Hematopoietic multipotent progenitor cell treated with erythropoietin and hydrocortisone succinate and interleukin-3 and kit ligand, for 17 days (in vitro differentiated cells): Measurements from ENCODE around the gene ALDH16A1.
"Not testable (repeated sequence)": the region's sequence is repeated elsewhere in the genome, so short reads cannot be mapped to it uniquely, and the experiment has no call there.

Source experiments
- DNase-seq: peaks from one replicate; pipeline ENCODE4 v3.0.0-alpha.2; 2015; ENCODE audit warnings: low spot score

Gene ALDH16A1

GRCh38 chr19:49465371-49465770 lies 12.3 kb downstream of the ALDH16A1 start:
- no peak for DNase-seq

- no peak for DNase-seq
Measured at GRCh38 chr19:49468199-49468598, 15.2 kb downstream of the ALDH16A1 start.

- DNase-seq = peak; percentile 30
Measured at GRCh38 chr19:49468746-49469447, 15.9 kb downstream of the ALDH16A1 start.

GRCh38 chr19:49469828-49470614 lies 17.0 kb downstream of the ALDH16A1 start:
- peak; percentile 28 for DNase-seq

GRCh38 chr19:49470615-49470978 lies 17.6 kb downstream of the ALDH16A1 start:
- DNase-seq = no peak

GRCh38 chr19:49472936-49473335 lies 19.9 kb downstream of the ALDH16A1 start:
- no peak for DNase-seq

- DNase-seq = not testable (repeated sequence)
Measured at GRCh38 chr19:49473501-49473867, 20.5 kb downstream of the ALDH16A1 start.

- peak; percentile 91 for DNase-seq
Measured at GRCh38 chr19:49473868-49474541, 21.0 kb downstream of the ALDH16A1 start, which contains the start of gene FLT3LG. TSS of gene FLT3LG (plus strand) at chr19:49474215. CDS start at chr19:49474640, 425 bp downstream.

- no peak for DNase-seq
Measured at GRCh38 chr19:49474542-49474924, 21.5 kb downstream of the ALDH16A1 start.

GRCh38 chr19:49475191-49475917 lies 22.3 kb downstream of the ALDH16A1 start:
- no peak for DNase-seq

GRCh38 chr19:49475995-49476880 lies 23.2 kb downstream of the ALDH16A1 start:
- peak; percentile 38 for DNase-seq

GRCh38 chr19:49479975-49480628 lies 27.1 kb downstream of the ALDH16A1 start:
- no peak for DNase-seq

GRCh38 chr19:49481020-49481683 lies 28.1 kb downstream of the ALDH16A1 start:
- DNase-seq = no peak

GRCh38 chr19:49486232-49486631 lies 33.2 kb downstream of the ALDH16A1 start:
- DNase-seq = no peak

- DNase-seq = no peak
Measured at GRCh38 chr19:49486710-49487276, 33.8 kb downstream of the ALDH16A1 start.

- DNase-seq = peak; percentile 100
Measured at GRCh38 chr19:49487277-49488045, 34.4 kb downstream of the ALDH16A1 start, which contains the start of gene RPL13A. TSS of gene RPL13A (plus strand) at chr19:49487608. CDS start at chr19:49487630, 22 bp downstream.

GRCh38 chr19:49488046-49488862 lies 35.2 kb downstream of the ALDH16A1 start:
- DNase-seq = peak; percentile 43
